Heart left ventricle (tissue), 16 donors: ENCODE data around the gene DMWD. TPM values are rescaled to one million over a fixed set of nuclear protein-coding genes. Genes with fewer than 3 reads are reported as not detected.
"Not testable (repeated sequence)": the region's sequence is repeated elsewhere in the genome, so short reads cannot be mapped to it uniquely, and the experiment has no call there.

ENCODE experiments used
- ATAC-seq, 4 donors: fragments of 200-7000 bp; cut with Tn5 transposase; one replicate each; pipeline ENCODE4 v1.9.1; 2020 to 2022; ENCODE audit warnings: moderate library complexity in 4 of 4, mild to moderate bottlenecking in 3 of 4, moderate number of reproducible peaks in 1 of 4
- DNase-seq, 5 donors: peaks; one replicate each; pipeline ENCODE4 v3.0.0-alpha.2; 2020
- H3K27ac ChIP-seq, 12 donors: fragments of 200-600 bp; sonication (generic) in 4 of 12; one replicate each; pipeline versions ENCODE4 v1.5.0 to v1.8.0; 2016 to 2022; ENCODE audit warnings: mild to moderate bottlenecking in 2 of 12
- H3K27me3 ChIP-seq, 9 donors: fragments of 200-600 bp; sonication (generic) in 2 of 9; one replicate each; pipeline versions ENCODE4 v1.5.1 to v1.8.0; 2016 to 2022; ENCODE audit warnings: mild to moderate bottlenecking in 3 of 9
- H3K36me3 ChIP-seq, 9 donors: fragments of 200-600 bp; sonication (generic) in 2 of 9; one replicate each; pipeline versions ENCODE4 v1.5.0 to v1.8.0; 2018 to 2022; ENCODE audit warnings: mild to moderate bottlenecking in 2 of 9
- H3K4me1 ChIP-seq, 12 donors: fragments of 200-600 bp; sonication (generic) in 4 of 12; one replicate each; pipeline versions ENCODE4 v1.5.0 to v1.8.0; 2016 to 2022; ENCODE audit warnings: mild to moderate bottlenecking in 3 of 12
- H3K4me3 ChIP-seq, 12 donors: fragments of 200-600 bp; sonication (generic) in 4 of 12; one replicate each; pipeline versions ENCODE4 v1.5.0 to v1.8.0; 2017 to 2022; ENCODE audit warnings: mild to moderate bottlenecking in 9 of 12, moderate library complexity in 4 of 12
- H3K9me3 ChIP-seq, 12 donors: fragments of 200-600 bp; sonication (generic) in 4 of 12; one replicate each; pipeline versions ENCODE4 v1.5.0 to v1.8.0; 2016 to 2022; ENCODE audit warnings: mild to moderate bottlenecking in 1 of 12
- POLR2A ChIP-seq, 2 donors: fragments of 450-650 bp; IDR thresholded peaks; one replicate each; pipeline ENCODE4 v1.6.1; 2017; ENCODE audit warnings: antibody characterized with exemption in 2 of 2, mild to moderate bottlenecking in 2 of 2, moderate library complexity in 2 of 2
- WGBS, 4 donors: extraction: QIAGEN DNeasy Blood & Tissue Kit in 2 of 4; methylation state at CpG; one replicate each; pipeline versions ENCODE4 v1.1.5 to v1.1.7; 2013 to 2018; 5-methylcytosine and 5-hydroxymethylcytosine counted together
- intact Hi-C, 10 donors: fragments of 100-400 bp; cut with DNase I; formaldehyde crosslinking; loops; one replicate each; pipeline versions ENCODE4 v1.11.1 to v1.14.2; 2022
- polyA plus RNA-seq, 2 donors: library from polyadenylated mRNA; stranded (reverse); fragments of 200-250 nt; gene quantifications; one replicate each; pipeline ENCODE4 v1.2.3, GENCODE V29; 2013
- total RNA-seq, 9 donors: library from RNA; depleted of rRNA in 2 of 9; stranded (reverse); fragments of >200 nt in 2 of 9; fragmentation: NEBNext Ultra II Directional in 3 of 9; extraction: Animal tissue kit (Norgen Biotek cat#: 25700) in 3 of 9; gene quantifications; one replicate each; pipeline versions ENCODE4 v1.1.0 to v1.2.4, GENCODE V29; 2016 to 2023
- TF ChIP-seq, protein P1 (sequence below), 12 donors: fragments of 200-600 bp; sonication (generic) in 4 of 12; IDR thresholded peaks; one replicate each; pipeline versions ENCODE4 v1.5.0 to v1.8.0; 2018 to 2022; ENCODE audit warnings: antibody characterized with exemption in 12 of 12, mild to moderate bottlenecking in 5 of 12
- donor health status: ischemic (EF 13 %, LVEDD 7.1; RV severe dilation, severe dysfunction).
- donor health status: healthy with polysubstance abuse.
- donor health status: DM: no; HTN: yes; CAD: no.
- donor health status: DM: no; HTN: no; CAD: no.
- donor health status: ischemic (EF 25% LVEDD 6.9; RV normal size, moderate dysfunction).
- donor health status: ischemic (EF 25% LVEDD 5.7; RV mildly dilated, moderate dysfunction).
- donor health status: healthy.
- donor health status: DM: yes; HTN: yes; CAD: no.
- donor health status: ischemic (EF 35%, LVEDD 5.7; RV mildly dilated, moderate dysfunction).
- donor health status: nonischemic (EF 11% LVEDD 7.7; RV severe dilation, severe dysfunction).
- donor health status: DM: yes; HTN: yes; CAD: no.
- donor health status: PGD.
- donor health status: ischemic (EF 29% LVEDD 5.4; RV normal size, mild dysfunction).
- donor health status: nonischemic (EF 23%, LVEDD 6.1; RV moderate dilation, normal function).

Gene DMWD
- total and polyA plus RNA-seq, 11 donors: 41.8 to 109 (median 67.3) TPM

DNA sequence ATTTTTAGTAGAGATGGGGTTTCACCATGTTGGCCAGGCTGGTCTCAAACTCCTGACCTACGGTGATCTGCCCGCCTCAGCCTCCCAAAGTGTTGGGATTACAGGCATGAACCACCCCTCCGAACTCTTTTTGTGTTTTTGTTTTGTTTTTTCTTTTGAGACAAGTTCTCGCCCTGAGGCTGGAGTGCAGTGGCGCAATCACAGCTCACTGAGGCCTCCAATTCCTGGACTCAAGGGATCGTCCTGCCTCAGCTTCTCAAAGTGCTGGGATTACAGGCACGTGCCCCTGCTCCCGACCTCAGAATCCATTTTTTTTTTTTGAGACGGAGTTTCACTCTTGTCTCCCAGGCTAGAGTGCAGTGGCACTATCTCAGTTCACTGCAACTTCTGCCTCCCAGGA lies 35.0 kb downstream of the DMWD start:
- ATAC-seq: no peak

DNA sequence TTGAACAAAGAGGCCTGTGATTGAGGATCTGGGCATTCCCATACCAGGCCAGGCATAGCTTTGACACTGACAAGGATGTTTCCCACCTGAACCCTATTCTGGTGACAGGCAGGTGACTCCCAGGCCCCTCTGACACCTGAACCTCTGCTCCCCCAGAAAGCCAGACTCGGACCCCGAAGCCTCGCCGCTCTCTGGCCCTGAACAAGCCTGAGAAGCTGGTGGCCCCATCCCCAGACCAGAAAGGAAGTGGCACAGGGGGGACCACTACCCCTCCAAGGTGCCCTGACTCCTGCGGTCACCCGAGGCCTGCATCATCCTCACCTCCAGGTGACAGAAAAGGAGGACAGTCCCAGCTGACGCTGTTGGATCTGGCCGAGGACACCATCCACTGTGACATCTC lies 38.3 kb downstream of the DMWD start:
- Histone ChIP-seq H3K27me3 (no peaks in the 10 kb centered on the region), H3K4me1 (no peaks in the 10 kb centered on the region), H3K4me3 (no peak overlapping the region), H3K9me3 (no peaks in the 10 kb centered on the region), H3K36me3 (no peaks in the 10 kb centered on the region), H3K27ac (no peak overlapping the region)
- no peak for TF ChIP-seq POLR2A (IDR thresholded peaks at IDR 0.05)
- TF ChIP-seq, protein P1, sequence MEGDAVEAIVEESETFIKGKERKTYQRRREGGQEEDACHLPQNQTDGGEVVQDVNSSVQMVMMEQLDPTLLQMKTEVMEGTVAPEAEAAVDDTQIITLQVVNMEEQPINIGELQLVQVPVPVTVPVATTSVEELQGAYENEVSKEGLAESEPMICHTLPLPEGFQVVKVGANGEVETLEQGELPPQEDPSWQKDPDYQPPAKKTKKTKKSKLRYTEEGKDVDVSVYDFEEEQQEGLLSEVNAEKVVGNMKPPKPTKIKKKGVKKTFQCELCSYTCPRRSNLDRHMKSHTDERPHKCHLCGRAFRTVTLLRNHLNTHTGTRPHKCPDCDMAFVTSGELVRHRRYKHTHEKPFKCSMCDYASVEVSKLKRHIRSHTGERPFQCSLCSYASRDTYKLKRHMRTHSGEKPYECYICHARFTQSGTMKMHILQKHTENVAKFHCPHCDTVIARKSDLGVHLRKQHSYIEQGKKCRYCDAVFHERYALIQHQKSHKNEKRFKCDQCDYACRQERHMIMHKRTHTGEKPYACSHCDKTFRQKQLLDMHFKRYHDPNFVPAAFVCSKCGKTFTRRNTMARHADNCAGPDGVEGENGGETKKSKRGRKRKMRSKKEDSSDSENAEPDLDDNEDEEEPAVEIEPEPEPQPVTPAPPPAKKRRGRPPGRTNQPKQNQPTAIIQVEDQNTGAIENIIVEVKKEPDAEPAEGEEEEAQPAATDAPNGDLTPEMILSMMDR (IDR thresholded peaks at IDR 0.05): no peak
- DNase-seq (peak in 1 of 5 donors; percentile 36), ATAC-seq (no peak)
- WGBS, 4 donors: 85 to 96% (median 92%) methylated on average over 3 to 8 of the region's 8 CpGs
- intact Hi-C loops: no loop called here

More for the DNA sequence above, 35.0 kb downstream of the DMWD start:
- Histone ChIP-seq H3K27ac (no peak overlapping the region), H3K4me3 (no peak overlapping the region), H3K4me1 (no peaks in the 10 kb centered on the region), H3K9me3 (no peaks in the 10 kb centered on the region), H3K27me3 (no peaks in the 10 kb centered on the region), H3K36me3 (no peaks in the 10 kb centered on the region)
- no peak for DNase-seq
- intact Hi-C loops: no loop called here
- TF ChIP-seq, protein P1 (IDR thresholded peaks at IDR 0.05): no peak
- TF ChIP-seq POLR2A (IDR thresholded peaks at IDR 0.05): no peak
- 79 to 87% (median 83%) methylated on average over 9 of the region's 9 CpGs for WGBS, 4 donors

DNA sequence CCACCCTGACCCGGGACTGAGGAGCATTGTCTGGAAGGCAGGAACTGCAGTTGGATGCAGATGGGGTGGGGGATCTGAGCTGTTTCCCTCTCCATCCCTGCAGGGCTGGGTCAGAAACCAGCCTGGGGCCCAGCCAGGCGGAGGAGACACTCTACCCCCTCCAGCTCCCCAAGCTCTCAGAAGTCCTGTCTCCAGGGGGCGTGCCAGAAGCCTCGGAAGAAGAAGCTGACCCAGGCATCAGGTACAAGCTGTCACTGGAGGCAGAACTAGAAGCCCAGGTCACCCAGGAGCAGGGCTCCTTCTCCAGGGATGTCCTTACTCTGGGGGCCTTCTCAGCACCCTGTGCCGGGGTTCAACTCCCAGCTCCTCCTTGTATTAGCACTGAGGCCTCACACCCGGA lies 39.1 kb downstream of the DMWD start:
- H3K36me3 ChIP-seq: no peaks in the 10 kb centered on the region
- ATAC-seq (no peak), DNase-seq (peak in 1 of 5 donors; percentile 34)
- no peak overlapping the region for H3K27ac ChIP-seq
- 58 to 84% (median 65%) methylated on average over 4 to 6 of the region's 6 CpGs for WGBS, 4 donors
- H3K4me1 ChIP-seq: no peaks in the 10 kb centered on the region
- TF ChIP-seq, protein P1 (IDR thresholded peaks at IDR 0.05): no peak
- TF ChIP-seq POLR2A (IDR thresholded peaks at IDR 0.05): no peak
- intact Hi-C loops: no loop called here
- no peaks in the 10 kb centered on the region for H3K27me3 ChIP-seq
- H3K4me3 ChIP-seq: no peak overlapping the region
- H3K9me3 ChIP-seq: no peaks in the 10 kb centered on the region

DNA sequence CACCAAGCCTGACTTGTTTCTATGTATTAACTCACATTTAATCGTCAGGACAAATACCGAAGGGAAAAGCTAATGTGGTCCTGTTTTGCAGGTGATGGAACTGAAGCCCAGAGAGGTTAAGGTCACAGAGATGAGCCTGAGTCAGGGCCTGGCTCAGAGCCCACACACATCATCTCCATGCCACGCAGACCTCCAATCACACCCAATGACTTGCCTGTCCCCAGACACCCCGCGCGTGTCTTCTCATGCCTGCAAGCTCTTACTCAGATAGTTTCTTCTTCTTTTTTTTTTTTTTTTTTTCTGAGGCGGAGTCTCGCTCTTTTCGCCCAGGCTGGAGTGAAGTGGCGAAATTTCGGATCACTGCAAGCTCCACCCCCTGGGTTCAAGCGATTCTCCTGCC lies 40.0 kb downstream of the DMWD start:
- WGBS, 4 donors: 90 to 98% (median 95%) methylated on average over 12 of the region's 12 CpGs
- Histone ChIP-seq H3K27ac (no peak overlapping the region), H3K9me3 (no peaks in the 10 kb centered on the region), H3K4me3 (no peak overlapping the region), H3K4me1 (no peaks in the 10 kb centered on the region), H3K36me3 (no peaks in the 10 kb centered on the region), H3K27me3 (no peaks in the 10 kb centered on the region)
- ATAC-seq: no peak
- TF ChIP-seq, protein P1 (IDR thresholded peaks at IDR 0.05): no peak
- no peak for TF ChIP-seq POLR2A (IDR thresholded peaks at IDR 0.05)
- peak in 1 of 5 donors; percentile 16 for DNase-seq
- intact Hi-C loops: no loop called here

DNA sequence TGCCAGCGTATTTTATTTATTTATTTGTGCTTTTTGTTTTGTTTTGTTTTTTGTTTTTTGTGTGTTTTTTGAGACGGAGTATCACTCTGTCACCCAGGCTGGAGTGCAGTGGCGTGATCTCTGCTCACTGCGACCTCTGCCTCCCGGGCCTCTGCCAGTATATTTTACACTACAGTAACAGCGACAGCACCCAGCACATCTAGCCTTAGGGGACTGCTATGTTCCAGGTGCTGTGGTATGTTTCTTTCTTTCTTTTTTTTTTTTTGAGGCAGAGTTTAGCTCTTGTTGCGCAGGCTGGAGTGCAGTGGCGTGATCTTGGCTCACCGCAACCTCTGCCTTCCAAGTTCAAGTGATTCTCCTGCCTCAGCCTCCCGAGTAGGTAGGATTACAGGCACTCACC lies 41.2 kb downstream of the DMWD start:
- DNase-seq, H3K27ac ChIP-seq, H3K9me3 ChIP-seq, H3K4me3 ChIP-seq, intact Hi-C loops, H3K36me3 ChIP-seq, H3K4me1 ChIP-seq, ATAC-seq, H3K27me3 ChIP-seq: not testable (repeated sequence)
- WGBS, 4 donors: 89 to 94% (median 91%) methylated on average over 10 of the region's 10 CpGs
